PC-3 (cell line): ENCODE results near the gene FTO. TPM values are rescaled to one million over a fixed set of nuclear protein-coding genes. Genes with fewer than 3 reads are reported as not detected.
A peak's percentile ranks its signal among the peaks of the same experiment; 100 is the strongest.

Source experiments
- ATAC-seq: fragments of 200-7000 bp; cut with Tn5 transposase; 2 replicates; pipeline ENCODE4 v1.9.1; 2020; ENCODE audit warnings: mild to moderate bottlenecking, moderate library complexity
- BruUV-seq: library from RNA; stranded (reverse); fragments of 400-500 nt; replicated peaks from 2 replicates; lab custom pipeline; 2021; lab: Mats Ljungman, UMichigan
- CTCF ChIA-PET: fragments of 300-600 bp; sonication (Branson Sonifier 250); formaldehyde crosslinking; loops from one replicate; lab custom pipeline; 2022; ENCODE audit warnings: antibody characterized with exemption; lab: Charles Lee
- POLR2A ChIA-PET: fragments of 300-600 bp; sonication (Branson Sonifier 250); formaldehyde crosslinking; loops from one replicate; lab custom pipeline; 2022; ENCODE audit warnings: antibody characterized with exemption; ENCODE audit not compliant: unreplicated experiment; lab: Charles Lee
- DNase-seq: peaks from one replicate; pipeline ENCODE4 v3.0.0-alpha.2; 2015
- H2AFZ ChIP-seq: fragments of 300-600 bp; sonication (generic); 2 replicates; pipeline ENCODE4 v1.6.0; 2016; ENCODE audit warnings: antibody characterized with exemption, low read length
- H3F3A ChIP-seq: fragments of 300-600 bp; sonication (generic); one replicate; pipeline ENCODE4 v1.6.0; 2017; ENCODE audit warnings: antibody characterized with exemption, low read length, control low read depth, mild to moderate bottlenecking; ENCODE audit not compliant: unreplicated experiment
- H3K27ac ChIP-seq: fragments of 300-600 bp; sonication (generic); 2 replicates; pipeline ENCODE4 v1.5.1; 2016; ENCODE audit warnings: mild to moderate bottlenecking, low read length
- H3K27me3 ChIP-seq: fragments of 300-600 bp; sonication (generic); 2 replicates; pipeline ENCODE4 v1.6.1; 2016; ENCODE audit warnings: low read length, mixed read lengths
- H3K36me3 ChIP-seq: fragments of 300-600 bp; sonication (generic); 2 replicates; pipeline ENCODE4 v1.6.1; 2016; ENCODE audit warnings: low read depth, mixed run types, low read length, mixed read lengths
- H3K4me1 ChIP-seq: fragments of 300-600 bp; sonication (generic); 2 replicates; pipeline ENCODE4 v1.5.1; 2016; ENCODE audit warnings: low read length; ENCODE audit not compliant: insufficient read depth
- H3K4me2 ChIP-seq: fragments of 300-600 bp; sonication (generic); 2 replicates; pipeline ENCODE4 v1.6.0; 2016; ENCODE audit warnings: low read length
- H3K4me3 ChIP-seq: fragments of 300-600 bp; sonication (generic); 2 replicates; pipeline ENCODE4 v1.5.1; 2016; ENCODE audit warnings: mild to moderate bottlenecking, low read length, mixed read lengths
- H3K79me2 ChIP-seq: fragments of 300-600 bp; sonication (generic); 2 replicates; pipeline ENCODE4 v1.6.1; 2017; ENCODE audit warnings: low read length, mixed read lengths
- H3K9ac ChIP-seq: fragments of 300-600 bp; sonication (generic); 2 replicates; pipeline ENCODE4 v1.6.0; 2016; ENCODE audit warnings: mild to moderate bottlenecking, low read length
- H3K9me2 ChIP-seq: fragments of 300-600 bp; sonication (generic); replicated peaks from 2 replicates; pipeline ENCODE4 v1.6.1; 2016; ENCODE audit warnings: mixed run types, low read length, mixed read lengths
- H3K9me3 ChIP-seq: fragments of 300-600 bp; sonication (generic); 2 replicates; pipeline ENCODE4 v1.6.1; 2016; ENCODE audit warnings: low read length, mixed read lengths
- H4K20me1 ChIP-seq: fragments of 300-600 bp; sonication (generic); 2 replicates; pipeline ENCODE4 v1.6.1; 2016; ENCODE audit warnings: low read length, mixed read lengths
- EZH2 ChIP-seq: fragments of 300-600 bp; sonication (generic); IDR thresholded peaks from one replicate; pipeline ENCODE4 v1.6.1; 2017; ENCODE audit warnings: antibody characterized with exemption, mild to moderate bottlenecking, low read length; ENCODE audit not compliant: unreplicated experiment
- EZH2phosphoT487 ChIP-seq: fragments of 300-600 bp; sonication (generic); IDR thresholded peaks from 2 replicates; pipeline ENCODE4 v1.6.1; 2018; ENCODE audit warnings: mild to moderate bottlenecking, antibody characterized with exemption, low read length, borderline replicate concordance
- intact Hi-C: fragments of 100-400 bp; cut with micrococcal nuclease; formaldehyde crosslinking; loops from 2 replicates; pipeline ENCODE4 v1.9.0; 2023
- total RNA-seq: library from RNA; depleted of rRNA; stranded (reverse); fragments of >200 nt; gene quantifications from 2 replicates; pipeline ENCODE4 v1.2.3, GENCODE V29; 2014
- TF ChIP-seq, protein P1 (sequence below): fragments of 300-600 bp; sonication (generic); conservative IDR thresholded peaks from 2 replicates; pipeline ENCODE4 v1.5.1; 2017; ENCODE audit warnings: antibody characterized with exemption, low read depth, mild to moderate bottlenecking, low read length

FTO gene
- total RNA-seq, 1 experiment from 2014 or later, result 27.0 TPM

GRCh38 chr16:53673189-53673588 is 30.8 kb upstream of the FTO start:
- H3K36me3 ChIP-seq, result no peaks in the 10 kb centered on the region
- no peaks in the 10 kb centered on the region for H3K27me3 ChIP-seq
- POLR2A ChIA-PET, result no interaction called here
- no peak overlapping the region for H3K4me2 ChIP-seq
- TF ChIP-seq EZH2phosphoT487 (no peak), EZH2 (no peak)
- TF ChIP-seq, protein P1, sequence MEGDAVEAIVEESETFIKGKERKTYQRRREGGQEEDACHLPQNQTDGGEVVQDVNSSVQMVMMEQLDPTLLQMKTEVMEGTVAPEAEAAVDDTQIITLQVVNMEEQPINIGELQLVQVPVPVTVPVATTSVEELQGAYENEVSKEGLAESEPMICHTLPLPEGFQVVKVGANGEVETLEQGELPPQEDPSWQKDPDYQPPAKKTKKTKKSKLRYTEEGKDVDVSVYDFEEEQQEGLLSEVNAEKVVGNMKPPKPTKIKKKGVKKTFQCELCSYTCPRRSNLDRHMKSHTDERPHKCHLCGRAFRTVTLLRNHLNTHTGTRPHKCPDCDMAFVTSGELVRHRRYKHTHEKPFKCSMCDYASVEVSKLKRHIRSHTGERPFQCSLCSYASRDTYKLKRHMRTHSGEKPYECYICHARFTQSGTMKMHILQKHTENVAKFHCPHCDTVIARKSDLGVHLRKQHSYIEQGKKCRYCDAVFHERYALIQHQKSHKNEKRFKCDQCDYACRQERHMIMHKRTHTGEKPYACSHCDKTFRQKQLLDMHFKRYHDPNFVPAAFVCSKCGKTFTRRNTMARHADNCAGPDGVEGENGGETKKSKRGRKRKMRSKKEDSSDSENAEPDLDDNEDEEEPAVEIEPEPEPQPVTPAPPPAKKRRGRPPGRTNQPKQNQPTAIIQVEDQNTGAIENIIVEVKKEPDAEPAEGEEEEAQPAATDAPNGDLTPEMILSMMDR, result no peak
- no peak overlapping the region for H3K4me3 ChIP-seq
- no peaks in the 10 kb centered on the region for H3K9me3 ChIP-seq
- ATAC-seq, result no peak
- no TSS peak for BruUV-seq
- no peaks in the 10 kb centered on the region for H3K4me1 ChIP-seq
- CTCF ChIA-PET, result no interaction called here
- DNase-seq, result no peak
- H2AFZ ChIP-seq, result no peak overlapping the region
- no peaks in the 10 kb centered on the region for H3F3A ChIP-seq
- H3K9me2 ChIP-seq, result no peaks in the 10 kb centered on the region
- intact Hi-C loops, result no loop called here
- H3K27ac ChIP-seq, result no peak overlapping the region
- H3K79me2 ChIP-seq, result no peaks in the 10 kb centered on the region
- no peaks in the 10 kb centered on the region for H4K20me1 ChIP-seq
- H3K9ac ChIP-seq, result no peak overlapping the region

DNA sequence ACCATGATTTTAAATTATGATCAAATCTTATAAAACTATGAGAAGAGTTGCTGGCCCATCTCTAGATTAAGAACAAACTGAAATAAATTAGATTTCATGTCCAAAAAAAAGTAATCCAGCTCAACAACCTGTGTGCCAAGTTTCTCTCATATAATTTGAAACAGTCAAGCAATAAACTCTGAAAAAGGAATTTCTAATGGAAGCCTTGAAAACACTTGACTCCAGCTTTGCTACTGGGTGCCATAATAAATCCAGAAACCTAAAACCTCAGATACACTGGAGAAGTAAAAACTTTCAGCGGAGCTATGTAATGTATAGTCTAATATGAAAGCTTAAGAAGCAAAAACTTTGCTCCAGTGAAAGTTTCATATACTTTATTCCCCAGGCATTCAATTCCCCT is 25.8 kb upstream of the FTO start:
- Histone ChIP-seq H3K4me1 (no peaks in the 10 kb centered on the region), H3K4me3 (no peak overlapping the region), H3K27me3 (no peaks in the 10 kb centered on the region), H3K27ac (no peak overlapping the region), H3K9me3 (no peaks in the 10 kb centered on the region), H3K79me2 (no peaks in the 10 kb centered on the region), H3K9ac (no peak overlapping the region), H4K20me1 (no peaks in the 10 kb centered on the region), H3K4me2 (no peak overlapping the region), H3F3A (no peaks in the 10 kb centered on the region), H3K9me2 (no peaks in the 10 kb centered on the region), H2AFZ (no peak overlapping the region), H3K36me3 (no peaks in the 10 kb centered on the region)
- TF ChIP-seq EZH2, result no peak
- TF ChIP-seq, protein P1, result no peak
- TF ChIP-seq EZH2phosphoT487, result no peak
- CTCF ChIA-PET, result no interaction called here
- no TSS peak for BruUV-seq
- DNase-seq (no peak), ATAC-seq (no peak)
- intact Hi-C loops, result no loop called here
- POLR2A ChIA-PET, result no interaction called here

DNA sequence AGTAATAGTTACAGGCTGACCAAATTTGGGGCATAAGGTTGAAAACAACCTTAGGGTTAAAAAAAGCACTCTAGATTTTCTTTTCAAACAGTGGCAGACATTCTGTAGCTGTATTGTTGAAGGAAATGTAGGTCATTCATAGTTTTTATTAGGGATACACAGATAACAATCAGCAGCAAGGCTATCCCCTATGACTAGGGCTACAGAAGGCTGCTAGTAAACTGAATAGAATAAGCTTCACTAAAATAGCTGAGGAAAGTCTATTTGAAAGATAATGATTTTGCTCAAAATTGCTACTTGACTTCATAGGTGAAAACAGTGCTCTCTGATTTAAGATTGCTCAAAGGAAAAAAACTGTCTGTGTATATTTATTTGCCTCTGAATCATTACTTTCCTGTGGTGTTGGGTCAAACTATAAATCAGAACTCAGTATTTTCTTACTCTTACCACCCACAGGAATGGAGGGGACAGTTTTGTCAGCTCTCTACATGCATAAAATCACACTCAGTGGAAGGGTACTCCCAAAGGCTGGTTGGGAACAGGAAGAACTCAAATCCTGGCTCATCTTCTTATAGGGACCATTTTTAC is 25.1 kb upstream of the FTO start:
- H3F3A ChIP-seq, result no peaks in the 10 kb centered on the region
- no peaks in the 10 kb centered on the region for H4K20me1 ChIP-seq
- H3K4me1 ChIP-seq, result no peaks in the 10 kb centered on the region
- ChIA-PET CTCF (no interaction called here), POLR2A (no interaction called here)
- H3K9ac ChIP-seq, result no peak overlapping the region
- no TSS peak for BruUV-seq
- DNase-seq (no peak), ATAC-seq (peak; percentile 42)
- no peak overlapping the region for H3K4me2 ChIP-seq
- no peaks in the 10 kb centered on the region for H3K27me3 ChIP-seq
- H2AFZ ChIP-seq, result no peak overlapping the region
- H3K9me2 ChIP-seq, result no peaks in the 10 kb centered on the region
- TF ChIP-seq EZH2phosphoT487 (no peak), EZH2 (no peak)
- TF ChIP-seq, protein P1, result no peak
- no peak overlapping the region for H3K27ac ChIP-seq
- H3K79me2 ChIP-seq, result no peaks in the 10 kb centered on the region
- no peak overlapping the region for H3K4me3 ChIP-seq
- intact Hi-C loops, result no loop called here
- no peaks in the 10 kb centered on the region for H3K9me3 ChIP-seq
- no peaks in the 10 kb centered on the region for H3K36me3 ChIP-seq
